Measurements from ENCODE around the gene GALNT10.
A peak's percentile ranks its signal among the peaks of the same experiment; 100 is the strongest.

Gene GALNT10

GRCh38 chr5:154345255-154345952 is 154.9 kb downstream of the GALNT10 start:
- Histone ChIP-seq H3K36me3 (ENCODE audit: control insufficient read depth, insufficient read depth, low read length) (no peaks in the 10 kb centered on the region), H3K4me3 (replicated peaks; ENCODE audit: low read depth, low read length) (no peak overlapping the region), H3K27me3 (replicated peaks; ENCODE audit: control insufficient read depth, insufficient read depth, low read length) (no peaks in the 10 kb centered on the region)
- DNase-seq (ENCODE audit: extremely low read depth, insufficient read length): peak; percentile 51
- no peak for TF ChIP-seq CTCF (IDR thresholded peaks at IDR 0.05; ENCODE audit: insufficient read depth, low read length, poor library complexity, severe bottlenecking)

- DNase-seq (ENCODE audit: extremely low read depth, insufficient read length): no peak
- Histone ChIP-seq H3K27me3 (replicated peaks; ENCODE audit: control insufficient read depth, insufficient read depth, low read length) (no peaks in the 10 kb centered on the region), H3K4me3 (replicated peaks; ENCODE audit: low read depth, low read length) (no peak overlapping the region), H3K36me3 (ENCODE audit: control insufficient read depth, insufficient read depth, low read length) (no peaks in the 10 kb centered on the region)
- TF ChIP-seq CTCF (IDR thresholded peaks at IDR 0.05; ENCODE audit: insufficient read depth, low read length, poor library complexity, severe bottlenecking): no peak
Measured at GRCh38 chr5:154346427-154346826, 155.9 kb downstream of the GALNT10 start.

GRCh38 chr5:154349626-154350264 is 159.2 kb downstream of the GALNT10 start:
- no peak for TF ChIP-seq CTCF (IDR thresholded peaks at IDR 0.05; ENCODE audit: insufficient read depth, low read length, poor library complexity, severe bottlenecking)
- Histone ChIP-seq H3K4me3 (replicated peaks; ENCODE audit: low read depth, low read length) (no peak overlapping the region), H3K36me3 (ENCODE audit: control insufficient read depth, insufficient read depth, low read length) (no peaks in the 10 kb centered on the region), H3K27me3 (replicated peaks; ENCODE audit: control insufficient read depth, insufficient read depth, low read length) (no peaks in the 10 kb centered on the region)
- DNase-seq (ENCODE audit: extremely low read depth, insufficient read length): no peak

GRCh38 chr5:154351141-154351540 is 160.6 kb downstream of the GALNT10 start:
- no peaks in the 10 kb centered on the region for H3K27me3 ChIP-seq (replicated peaks; ENCODE audit: control insufficient read depth, insufficient read depth, low read length)
- no peak for TF ChIP-seq CTCF (IDR thresholded peaks at IDR 0.05; ENCODE audit: insufficient read depth, low read length, poor library complexity, severe bottlenecking)
- DNase-seq (ENCODE audit: extremely low read depth, insufficient read length): no peak
- no peak overlapping the region for H3K4me3 ChIP-seq (replicated peaks; ENCODE audit: low read depth, low read length)
- H3K36me3 ChIP-seq (ENCODE audit: control insufficient read depth, insufficient read depth, low read length): peaks cover 2% of the 10 kb centered on the region; the same call in 1 of the 2 replicates

GRCh38 chr5:154351566-154351965 is 161.0 kb downstream of the GALNT10 start:
- DNase-seq (ENCODE audit: extremely low read depth, insufficient read length): peak; percentile 41
- Histone ChIP-seq H3K36me3 (ENCODE audit: control insufficient read depth, insufficient read depth, low read length) (peaks cover 2% of the 10 kb centered on the region; the same call in 1 of the 2 replicates), H3K4me3 (replicated peaks; ENCODE audit: low read depth, low read length) (no peak overlapping the region), H3K27me3 (replicated peaks; ENCODE audit: control insufficient read depth, insufficient read depth, low read length) (no peaks in the 10 kb centered on the region)
- TF ChIP-seq CTCF (IDR thresholded peaks at IDR 0.05; ENCODE audit: insufficient read depth, low read length, poor library complexity, severe bottlenecking): no peak

Measured in GM06990 (cell line).